Activated CD4-positive, alpha-beta T cell treated with anti-CD3 and anti-CD28 coated beads, Interleukin-2, amount 50 U/mL, for 16 hours (primary cell): ENCODE measurements around the gene MYO9A.

Experiments
- DNase-seq: peaks from one replicate; pipeline ENCODE4 v3.0.0-alpha.2; 2020

Gene MYO9A

GRCh38 chr15:71804695-71805470 is 313.1 kb downstream of the MYO9A start:
- no peak for DNase-seq

GRCh38 chr15:71804226-71804625 is 313.7 kb downstream of the MYO9A start:
- no peak for DNase-seq

- peak; percentile 27 for DNase-seq
These were observed 315.2 kb downstream of the MYO9A start for GRCh38 chr15:71802770-71803169.

DNA sequence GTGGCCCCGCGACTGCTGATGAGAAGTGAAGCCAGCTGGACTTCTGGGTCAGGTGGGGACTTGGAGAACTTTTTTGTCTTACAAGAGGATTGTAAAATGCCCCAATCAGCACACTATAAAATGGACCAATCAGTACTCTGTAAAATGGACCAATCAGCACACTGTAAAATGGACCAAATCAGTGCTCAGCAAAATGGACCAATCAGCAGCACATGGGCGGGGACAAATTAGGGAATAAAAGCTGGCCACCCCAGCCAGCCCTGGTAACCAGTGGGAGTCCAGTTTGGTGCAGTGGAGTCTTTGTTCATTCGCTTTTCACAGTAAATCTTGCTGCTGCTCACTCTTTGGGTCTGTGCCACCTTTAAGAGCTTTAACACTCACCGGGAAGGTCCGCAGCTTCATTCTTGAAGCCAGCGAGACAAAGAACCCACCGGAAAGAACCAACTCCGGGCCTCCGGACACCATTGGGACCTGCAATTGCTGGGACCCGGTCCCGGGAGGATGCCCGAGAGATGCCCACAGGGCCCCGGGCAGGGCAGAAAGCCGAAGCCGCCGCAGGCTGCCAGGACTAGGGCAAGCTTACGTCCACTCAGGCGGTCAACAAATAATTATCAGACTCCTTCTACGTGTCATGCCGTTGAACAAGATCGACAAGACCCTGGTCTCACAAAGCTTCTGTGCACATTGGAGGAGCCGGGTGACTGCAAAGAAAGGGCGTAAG is 315.9 kb downstream of the MYO9A start:
- no peak for DNase-seq

DNA sequence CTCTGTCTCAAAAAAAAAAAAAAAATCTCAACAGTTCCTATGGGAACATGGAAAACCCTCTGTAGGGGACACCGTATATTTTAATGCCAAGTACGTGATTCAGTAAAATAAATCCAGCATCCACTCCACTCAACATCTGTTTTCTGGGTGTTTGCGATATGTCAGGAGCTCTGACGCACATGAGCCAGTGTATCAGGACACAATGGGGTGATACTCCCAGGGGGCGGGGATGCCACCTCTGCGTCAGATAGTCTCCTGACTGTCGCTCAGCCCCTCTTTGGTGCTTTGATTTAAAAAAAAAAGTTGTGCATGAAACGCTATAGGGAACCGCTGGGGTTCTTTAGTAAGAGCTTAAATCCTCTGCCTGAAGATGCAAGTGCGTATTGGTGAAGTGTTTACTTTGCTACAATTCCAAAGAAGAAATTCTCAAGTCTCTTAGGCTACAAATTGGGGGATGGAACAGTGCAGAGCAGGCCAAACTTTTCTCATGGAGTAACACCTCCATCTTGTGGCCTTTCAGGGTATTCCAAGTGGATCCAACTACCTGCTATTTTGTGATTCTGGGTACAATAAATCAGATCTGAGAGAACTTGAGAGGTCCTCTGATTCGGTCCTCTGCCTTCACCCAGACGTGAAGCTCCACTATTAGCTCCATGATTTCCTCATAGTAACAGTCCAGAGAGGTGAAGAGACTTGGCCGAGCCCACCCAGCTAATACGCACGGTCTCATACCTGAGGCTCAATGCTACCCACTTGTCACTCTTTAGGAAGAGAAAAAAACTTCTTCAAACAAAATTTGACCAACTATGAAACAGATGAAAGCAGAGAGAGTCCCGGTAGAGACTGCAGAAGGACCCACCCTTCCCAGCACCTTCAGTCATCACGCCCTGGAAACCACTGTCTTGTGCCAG is 316.9 kb downstream of the MYO9A start:
- peak; percentile 53 for DNase-seq

GRCh38 chr15:71800190-71800589 is 317.8 kb downstream of the MYO9A start:
- no peak for DNase-seq

- DNase-seq: no peak
These were observed 319.3 kb downstream of the MYO9A start for GRCh38 chr15:71798641-71799040.

- no peak for DNase-seq
These were observed 325.4 kb downstream of the MYO9A start for GRCh38 chr15:71792521-71792920.

DNA sequence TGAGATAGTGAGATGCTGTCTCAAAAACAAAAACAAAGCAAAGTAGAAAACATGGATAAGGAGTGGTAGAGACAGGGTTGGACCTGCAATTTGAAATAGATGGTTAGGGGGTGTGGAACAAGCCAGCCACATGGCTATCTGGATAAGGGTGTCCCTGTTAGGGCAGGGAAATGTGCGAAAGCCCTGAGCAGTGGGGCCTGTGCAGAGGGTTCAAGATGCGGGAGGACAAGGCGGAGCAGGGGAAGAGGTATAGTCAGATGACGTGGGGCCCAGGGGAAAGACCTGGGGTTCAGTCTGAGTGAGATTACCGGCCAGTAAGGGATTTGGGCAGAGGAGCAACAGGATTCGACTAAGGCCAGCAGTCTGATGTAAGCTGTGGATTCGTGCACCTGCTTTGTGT is 326.0 kb downstream of the MYO9A start:
- no peak for DNase-seq

DNA sequence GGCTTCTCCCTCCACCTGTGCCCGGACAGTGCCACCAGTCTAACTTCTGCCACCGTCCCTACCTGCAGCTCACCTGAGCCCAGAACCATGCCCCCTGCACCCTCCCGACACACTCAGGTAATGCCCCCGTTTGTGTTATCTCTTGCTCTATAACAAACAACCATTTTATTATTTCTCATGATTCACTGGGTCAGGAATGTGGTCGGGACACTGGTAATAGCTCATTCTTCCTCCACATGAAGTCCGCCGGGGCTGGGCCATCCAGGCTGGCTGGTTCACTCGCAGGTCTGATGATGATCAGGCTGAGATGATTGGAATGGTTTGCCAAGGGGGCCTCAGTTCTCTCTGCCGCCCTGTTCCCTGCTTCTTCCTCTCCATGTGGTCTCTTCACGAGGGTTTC is 327.9 kb downstream of the MYO9A start:
- DNase-seq: no peak

- DNase-seq: no peak
These were observed 328.3 kb downstream of the MYO9A start for GRCh38 chr15:71789616-71790015.

DNA sequence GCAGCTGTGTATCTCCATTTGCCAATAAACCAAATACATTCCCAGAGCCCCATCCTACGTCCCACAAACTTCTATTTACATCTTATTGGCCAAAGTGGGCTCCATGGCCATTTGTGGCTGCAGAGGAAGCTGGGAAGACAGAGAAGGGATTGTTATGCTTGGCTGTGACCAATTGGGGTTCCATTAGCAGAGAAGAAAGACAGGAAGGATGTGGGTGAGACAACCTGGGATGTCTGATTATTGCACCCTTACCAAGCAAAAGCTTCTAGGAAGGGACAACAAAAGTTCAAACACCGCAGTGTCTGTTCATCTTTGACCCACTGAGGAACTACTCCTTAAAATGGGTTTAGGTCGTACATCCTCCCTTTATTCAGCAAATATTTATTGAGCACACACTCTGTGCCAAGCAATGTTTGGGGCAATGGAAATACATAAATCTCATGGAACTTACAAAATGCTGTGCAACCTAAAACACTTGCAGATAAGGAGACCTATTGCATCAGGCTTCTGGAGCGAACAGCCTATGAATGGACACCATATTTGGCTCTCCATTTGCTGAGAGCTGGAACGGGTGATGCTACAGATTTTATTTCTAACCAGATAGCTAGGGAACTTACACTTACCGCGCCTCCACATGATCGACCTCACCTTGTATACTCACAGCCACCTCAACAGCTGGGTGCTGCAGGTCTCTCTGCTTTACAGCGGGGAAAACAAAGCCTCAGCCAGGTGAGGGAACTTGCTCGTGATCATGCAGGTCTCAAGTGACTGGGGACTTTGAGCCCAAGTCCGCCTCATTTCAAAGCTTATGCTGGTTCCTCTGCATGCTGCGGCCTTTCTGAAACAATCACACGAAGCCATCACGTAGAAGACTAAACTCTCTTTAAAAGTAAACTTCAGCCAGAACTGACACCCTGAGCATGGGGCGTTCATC is 329.0 kb downstream of the MYO9A start:
- DNase-seq: no peak

DNA sequence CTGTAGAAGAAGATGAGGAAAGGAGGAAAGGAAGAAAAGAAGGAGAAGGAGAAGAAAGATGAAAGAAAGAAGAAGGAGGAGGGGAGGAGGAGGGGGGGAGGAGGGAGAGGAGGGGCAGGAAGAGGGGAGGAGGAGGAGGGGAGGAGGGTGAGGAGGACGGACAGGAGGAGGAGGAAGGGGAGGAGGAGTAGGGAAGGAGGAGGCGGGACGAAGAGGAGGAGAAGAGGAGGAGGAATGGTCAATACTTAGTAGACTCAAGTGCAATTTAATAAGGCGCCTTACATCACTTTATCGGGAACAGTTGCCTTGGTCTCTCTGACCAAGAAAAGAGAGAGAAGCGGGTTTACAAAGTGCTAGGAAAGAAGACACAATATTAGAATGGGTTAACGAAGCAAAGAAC is 331.3 kb downstream of the MYO9A start:
- no peak for DNase-seq

DNA sequence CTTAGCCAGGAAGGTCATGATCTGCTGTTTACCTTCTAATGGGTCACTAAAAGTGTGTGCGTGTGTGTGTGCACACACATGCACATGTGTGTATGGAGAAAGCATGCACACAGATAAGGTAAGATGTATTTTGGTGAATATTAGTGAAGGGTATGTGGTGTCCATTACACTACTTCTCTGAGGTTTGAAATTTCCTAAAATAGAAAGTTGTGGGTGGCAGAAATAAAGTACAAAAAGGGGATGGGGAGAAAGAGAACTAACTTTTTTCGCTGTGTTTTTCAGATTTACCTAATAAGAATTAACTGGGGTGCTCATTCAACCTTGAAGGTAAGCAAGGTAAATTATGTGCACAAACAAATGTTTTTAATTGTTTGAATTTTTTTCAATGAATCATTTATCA is 332.0 kb downstream of the MYO9A start:
- no peak for DNase-seq

DNA sequence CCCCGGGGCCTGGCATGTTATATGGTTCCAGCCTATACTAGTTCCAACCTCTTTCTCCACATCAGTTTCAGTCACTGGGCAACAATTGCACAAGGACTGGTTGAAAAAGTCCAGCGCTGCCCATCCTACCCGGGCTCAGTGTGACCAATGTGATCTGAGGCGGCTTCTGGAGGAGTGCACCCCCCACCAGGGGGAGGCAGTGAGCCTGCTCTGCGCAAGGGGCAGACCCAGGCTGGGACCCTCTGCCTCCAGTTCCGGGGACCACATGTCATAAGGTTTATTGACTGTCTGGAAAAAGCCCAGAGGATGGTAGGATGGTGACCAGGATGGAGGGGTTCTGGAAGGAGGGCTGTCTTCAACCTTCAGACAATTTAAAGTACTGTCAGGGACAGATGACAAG is 333.2 kb downstream of the MYO9A start:
- DNase-seq: no peak

GRCh38 chr15:71782422-71783165 is 335.4 kb downstream of the MYO9A start:
- DNase-seq: no peak

- no peak for DNase-seq
These were observed 336.0 kb downstream of the MYO9A start for GRCh38 chr15:71781965-71782265.

DNA sequence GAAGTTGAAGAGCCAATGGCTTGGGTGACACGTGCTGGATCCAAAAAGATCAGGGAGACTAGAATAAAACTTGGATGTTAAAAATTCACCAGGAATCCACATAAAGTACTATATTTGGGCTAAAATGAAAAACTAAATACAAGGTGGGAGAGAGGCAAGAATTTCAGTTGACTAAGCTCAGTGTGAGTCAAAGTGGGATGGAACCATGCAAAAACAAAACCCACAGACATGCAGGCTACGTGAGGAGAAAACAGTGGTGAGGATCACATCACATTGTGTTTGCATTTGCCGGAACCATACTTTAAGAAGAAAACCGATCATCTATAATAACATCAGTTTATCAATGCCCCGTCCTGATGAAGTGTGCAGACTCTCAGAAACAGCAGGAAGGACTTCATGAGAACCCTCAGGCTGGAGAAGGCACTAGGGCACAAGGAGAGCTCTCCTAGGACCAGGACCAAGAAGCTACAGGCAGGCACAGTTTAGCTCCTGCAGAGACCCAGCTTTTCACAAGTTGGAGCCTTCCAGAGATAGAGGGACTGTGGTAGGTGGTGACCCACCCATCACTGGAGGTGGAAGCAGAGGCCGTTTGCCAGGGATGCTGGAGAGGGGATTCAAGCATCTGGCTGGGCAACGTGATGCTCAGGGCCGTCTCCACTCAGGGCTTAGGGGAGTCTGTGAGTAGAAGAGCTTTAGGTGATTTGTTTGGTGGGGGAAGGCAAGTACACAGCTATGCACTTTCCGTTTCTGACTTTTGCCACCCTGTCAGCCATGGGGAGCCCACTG is 336.6 kb downstream of the MYO9A start:
- DNase-seq: peak; percentile 79

DNA sequence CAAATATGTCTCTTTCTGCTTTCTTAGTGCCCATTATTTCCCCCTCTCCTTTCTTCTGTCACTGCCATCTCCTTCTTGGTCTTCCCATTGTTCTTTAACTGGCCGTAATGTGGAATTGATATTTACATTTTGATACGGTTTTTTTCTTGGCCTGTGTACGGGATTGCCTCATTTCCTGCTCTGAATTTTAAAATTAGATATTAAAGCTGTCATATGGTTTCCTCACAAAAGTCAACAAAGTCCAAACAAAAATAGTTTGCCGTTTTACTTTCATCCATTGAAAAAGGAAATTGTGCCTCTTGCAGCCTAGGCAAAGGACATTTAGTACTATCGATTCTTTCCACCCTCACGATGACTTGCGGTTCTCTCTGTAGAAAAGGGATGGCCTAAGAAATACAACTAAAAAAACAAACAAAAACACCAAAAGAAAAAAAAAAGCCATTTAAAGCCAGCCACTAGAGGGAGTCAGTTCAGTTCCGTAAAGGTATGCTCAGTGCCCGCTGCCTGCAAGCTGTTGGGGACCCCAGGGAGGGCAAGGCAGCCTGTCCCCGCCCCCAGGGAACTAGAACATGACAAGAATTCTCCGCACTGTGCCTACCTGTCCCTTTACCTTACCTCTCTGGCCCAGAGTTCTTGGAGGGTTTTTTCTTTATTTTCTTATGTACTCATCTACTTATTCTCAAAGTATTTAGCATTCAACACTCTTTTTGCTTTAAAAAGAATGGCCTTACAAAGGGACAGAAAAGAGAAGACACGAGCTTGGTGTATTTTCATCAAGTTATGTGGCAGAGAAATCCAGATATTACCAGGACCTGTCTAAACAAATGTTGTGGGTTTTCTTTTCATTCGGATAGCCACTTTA is 337.6 kb downstream of the MYO9A start:
- DNase-seq: peak; percentile 67
